Memory B cell (primary cell): ENCODE results near the gene TCF4.
A peak's percentile ranks its signal among the peaks of the same experiment; 100 is the strongest.

Experiments used
- ATAC-seq: fragments of 150-1000 bp; cut with Tn5 transposase; 2 replicates; pipeline ENCODE4 v1.10.0; 2021; ENCODE audit warnings: low read depth, mild to moderate bottlenecking, moderate library complexity
- DNase-seq, 2 donors: peaks; one replicate each; pipeline ENCODE4 v3.0.0; 2022; ENCODE audit warnings: low spot score in 2 of 2
- H3K27ac Mint-ChIP-seq: one replicate; pipeline ENCODE4 v1.8.0; 2022; ENCODE audit warnings: mild to moderate bottlenecking, moderate library complexity, mixed read lengths
- H3K27me3 Mint-ChIP-seq: one replicate; pipeline ENCODE4 v1.8.0; 2022; ENCODE audit warnings: mixed read lengths
- H3K36me3 Mint-ChIP-seq: one replicate; pipeline ENCODE4 v1.8.0; 2022; ENCODE audit warnings: mild to moderate bottlenecking, mixed read lengths
- H3K4me1 Mint-ChIP-seq: one replicate; pipeline ENCODE4 v1.8.0; 2022; ENCODE audit warnings: mixed read lengths
- H3K4me3 Mint-ChIP-seq: one replicate; pipeline ENCODE4 v1.8.0; 2022; ENCODE audit warnings: mild to moderate bottlenecking, moderate library complexity, mixed read lengths
- H3K9me3 Mint-ChIP-seq: one replicate; pipeline ENCODE4 v1.8.0; 2022; ENCODE audit warnings: mixed read lengths

The TCF4 gene

DNA sequence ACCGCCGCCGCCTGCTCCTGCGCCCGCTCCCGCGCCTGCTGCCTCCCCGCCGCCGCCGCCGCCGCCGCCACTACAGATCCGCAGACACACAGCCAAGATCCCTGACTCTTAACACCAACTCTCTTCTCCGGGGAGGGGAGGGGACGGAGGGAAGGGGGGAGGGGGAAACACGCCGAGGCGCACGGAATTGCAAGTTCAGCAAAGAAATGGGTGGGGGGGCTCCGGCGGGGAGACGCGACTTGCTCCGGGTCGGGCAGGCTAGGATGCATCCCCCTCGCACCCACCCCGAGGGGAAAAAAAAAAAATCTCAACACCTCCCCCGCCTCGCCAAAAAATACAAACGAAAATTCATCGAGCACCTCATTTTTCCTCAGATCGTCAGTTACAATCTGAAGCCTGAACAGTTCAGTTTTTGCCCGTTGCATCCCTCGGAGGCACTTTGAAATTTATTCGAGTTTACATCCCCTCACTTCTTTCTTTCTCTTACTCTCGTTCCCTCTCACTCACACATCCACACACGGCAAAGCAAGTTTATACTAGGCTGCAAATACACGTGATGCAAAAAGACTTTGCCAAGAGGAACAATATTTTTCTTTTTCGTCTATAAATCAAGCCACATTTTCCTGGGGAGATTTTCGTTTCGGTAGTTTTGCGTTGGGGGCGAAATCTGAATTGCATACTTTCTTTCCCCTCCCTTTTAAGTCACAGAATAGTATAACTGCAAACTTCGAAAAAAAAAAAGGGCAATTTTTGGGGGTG lies at the start of gene TCF4:
TCF4 (minus strand) TSS at position 82 of the 759 bp plus-strand sequence. CDS start 1,076 bp downstream, outside the sequence.
- Mint-ChIP-seq H3K4me1 (peaks cover 21% of the 10 kb centered on the region), H3K27ac (peak within 1 kb of the TSS; percentile 95), H3K36me3 (peaks cover 4% of the 10 kb centered on the region), H3K9me3 (no peaks in the 10 kb centered on the region), H3K27me3 (peaks cover 6% of the 10 kb centered on the region), H3K4me3 (peak within 1 kb of the TSS; percentile 93)
- peak; percentile 32 to 33 for DNase-seq
- peak; percentile 17 for ATAC-seq

DNA sequence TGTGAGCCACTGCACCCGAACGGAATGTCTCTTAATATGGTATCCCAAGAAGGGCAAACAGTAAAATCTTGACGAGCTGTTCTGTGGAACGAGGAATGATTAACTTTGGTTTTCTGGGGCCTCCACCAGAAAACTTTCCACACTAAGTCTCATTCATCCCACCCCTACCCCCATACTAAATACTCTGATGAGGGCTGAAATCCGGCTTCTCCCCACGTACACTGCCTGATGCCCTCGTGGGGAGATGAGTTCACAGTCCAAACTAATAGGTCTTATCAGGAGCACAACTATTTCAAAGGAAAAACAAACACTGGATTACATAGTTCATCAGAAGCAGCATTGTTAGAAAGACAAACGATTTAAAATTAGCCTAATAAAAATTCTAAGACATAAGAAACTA lies 49.2 kb upstream of the TCF4 start:
- no peak for ATAC-seq
- Mint-ChIP-seq H3K27ac (no peak overlapping the region), H3K27me3 (peaks cover 2% of the 10 kb centered on the region), H3K9me3 (peaks cover 12% of the 10 kb centered on the region), H3K4me3 (no peak overlapping the region), H3K36me3 (peaks cover 7% of the 10 kb centered on the region), H3K4me1 (no peaks in the 10 kb centered on the region)
- DNase-seq = no peak

DNA sequence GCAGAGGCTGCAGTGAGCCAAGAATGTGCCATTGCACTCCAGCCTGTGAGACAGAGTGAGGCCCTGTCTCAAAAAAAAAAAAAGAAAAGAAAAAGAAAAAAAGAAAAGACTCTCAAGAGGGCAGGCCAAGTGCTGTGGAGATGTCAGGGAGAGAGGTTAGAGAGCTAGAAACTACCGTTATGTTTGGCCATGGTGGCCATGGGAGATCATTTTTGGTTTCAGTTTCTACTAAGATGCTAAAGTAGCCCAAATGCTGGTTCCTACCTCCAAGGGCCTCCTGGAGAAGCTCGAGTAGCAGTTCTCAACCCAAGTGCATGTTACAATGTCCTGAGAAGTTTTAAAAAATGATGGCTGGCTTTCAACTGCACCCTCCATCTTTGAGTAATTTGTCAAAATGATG lies 47.4 kb upstream of the TCF4 start:
- H3K27me3 Mint-ChIP-seq = peaks cover 2% of the 10 kb centered on the region
- ATAC-seq (no peak), DNase-seq (no peak)
- no peak overlapping the region for H3K27ac Mint-ChIP-seq
- no peaks in the 10 kb centered on the region for H3K36me3 Mint-ChIP-seq
- H3K4me1 Mint-ChIP-seq = no peaks in the 10 kb centered on the region
- no peak overlapping the region for H3K4me3 Mint-ChIP-seq
- H3K9me3 Mint-ChIP-seq = no peaks in the 10 kb centered on the region

- no peaks in the 10 kb centered on the region for H3K9me3 Mint-ChIP-seq
These were observed 46.6 kb upstream of the TCF4 start for GRCh38 chr18:55634545-55634944.

DNA sequence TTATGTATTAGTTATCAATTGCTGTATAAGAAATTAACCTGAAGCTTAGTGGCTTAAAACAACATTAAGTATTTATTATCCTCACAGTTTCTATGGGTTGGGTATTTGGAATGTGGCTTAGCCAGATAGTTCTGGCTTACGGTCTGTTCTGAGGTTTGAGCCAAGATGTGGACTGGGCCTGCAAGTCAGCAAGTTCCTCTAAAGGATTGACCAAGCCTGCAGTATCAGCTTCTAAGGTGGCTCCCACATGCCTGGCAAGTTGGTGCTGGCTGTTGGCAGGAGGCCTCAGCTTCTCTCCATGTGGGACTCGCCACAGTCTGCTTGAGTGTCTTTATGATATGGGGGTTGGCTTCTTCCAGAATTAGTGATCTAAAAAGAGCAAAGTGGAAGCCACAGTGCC lies 45.0 kb upstream of the TCF4 start:
- ATAC-seq (no peak), DNase-seq (no peak)
- Mint-ChIP-seq H3K27me3 (peaks cover 2% of the 10 kb centered on the region), H3K4me3 (no peak overlapping the region), H3K27ac (no peak overlapping the region), H3K9me3 (no peaks in the 10 kb centered on the region), H3K36me3 (no peaks in the 10 kb centered on the region), H3K4me1 (no peaks in the 10 kb centered on the region)

More at GRCh38 chr18:55634545-55634944, 46.6 kb upstream of the TCF4 start:
- ATAC-seq = no peak
- no peak overlapping the region for H3K4me3 Mint-ChIP-seq
- no peaks in the 10 kb centered on the region for H3K36me3 Mint-ChIP-seq
- no peak overlapping the region for H3K27ac Mint-ChIP-seq
- H3K4me1 Mint-ChIP-seq = no peaks in the 10 kb centered on the region
- peaks cover 2% of the 10 kb centered on the region for H3K27me3 Mint-ChIP-seq
- no peak for DNase-seq

GRCh38 chr18:55629133-55629532 lies 41.1 kb upstream of the TCF4 start:
- H3K36me3 Mint-ChIP-seq = no peaks in the 10 kb centered on the region
- ATAC-seq = no peak
- H3K27me3 Mint-ChIP-seq = peaks cover 1% of the 10 kb centered on the region
- no peak for DNase-seq
- H3K27ac Mint-ChIP-seq = no peak overlapping the region
- no peaks in the 10 kb centered on the region for H3K9me3 Mint-ChIP-seq
- no peak overlapping the region for H3K4me3 Mint-ChIP-seq
- no peaks in the 10 kb centered on the region for H3K4me1 Mint-ChIP-seq

DNA sequence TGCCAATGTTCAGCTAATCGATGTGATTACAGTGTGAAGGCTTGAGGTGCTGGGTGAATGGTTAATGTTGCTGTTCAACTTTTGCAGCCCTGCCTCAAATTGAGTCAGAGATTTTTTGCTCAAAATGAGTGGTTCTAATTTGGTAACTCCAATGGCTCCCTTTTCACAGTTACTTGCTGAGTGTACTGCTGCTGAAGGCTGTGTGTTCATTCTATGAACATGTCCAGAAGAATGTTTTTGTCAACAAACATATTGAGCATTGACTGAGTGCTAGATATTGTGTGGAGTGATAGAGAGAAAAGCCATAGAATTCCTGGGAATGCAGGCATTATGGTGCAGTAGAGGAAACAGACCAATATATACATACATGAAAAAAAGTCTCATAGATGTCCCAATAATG lies 39.0 kb upstream of the TCF4 start:
- ATAC-seq = no peak

GRCh38 chr18:55625901-55626300 lies 37.9 kb upstream of the TCF4 start:
- H3K4me1 Mint-ChIP-seq = no peaks in the 10 kb centered on the region
- peaks cover 1% of the 10 kb centered on the region for H3K27me3 Mint-ChIP-seq
- no peaks in the 10 kb centered on the region for H3K9me3 Mint-ChIP-seq
- ATAC-seq (no peak), DNase-seq (no peak)
- H3K27ac Mint-ChIP-seq = no peak overlapping the region
- no peaks in the 10 kb centered on the region for H3K36me3 Mint-ChIP-seq
- no peak overlapping the region for H3K4me3 Mint-ChIP-seq

More for the DNA sequence above, 39.0 kb upstream of the TCF4 start:
- DNase-seq = no peak
- no peak overlapping the region for H3K27ac Mint-ChIP-seq
- H3K9me3 Mint-ChIP-seq = no peaks in the 10 kb centered on the region
- no peak overlapping the region for H3K4me3 Mint-ChIP-seq
- peaks cover 1% of the 10 kb centered on the region for H3K27me3 Mint-ChIP-seq
- no peaks in the 10 kb centered on the region for H3K4me1 Mint-ChIP-seq
- H3K36me3 Mint-ChIP-seq = no peaks in the 10 kb centered on the region

DNA sequence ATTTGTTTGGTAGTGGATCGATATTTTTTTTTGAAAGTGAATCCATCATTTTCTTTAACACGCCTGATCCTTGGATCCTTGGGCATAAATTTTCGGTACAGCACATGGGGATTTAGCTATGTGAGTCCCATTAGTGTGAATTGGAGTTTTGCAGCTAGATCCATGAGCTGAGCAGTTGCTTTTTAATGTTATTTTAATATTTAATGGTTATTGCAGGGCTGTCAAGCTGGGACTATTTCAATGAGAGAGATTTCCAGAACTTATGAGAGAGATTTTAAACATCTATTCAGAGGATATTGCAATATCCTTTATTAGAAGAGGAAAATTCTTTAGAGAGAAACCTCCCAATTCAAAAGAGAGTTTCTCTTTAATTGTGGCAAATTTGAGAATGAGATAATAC lies 35.6 kb upstream of the TCF4 start:
- ATAC-seq = no peak
- Mint-ChIP-seq H3K27me3 (peaks cover 1% of the 10 kb centered on the region), H3K4me1 (no peaks in the 10 kb centered on the region), H3K4me3 (no peak overlapping the region), H3K9me3 (no peaks in the 10 kb centered on the region), H3K36me3 (no peaks in the 10 kb centered on the region), H3K27ac (no peak overlapping the region)
- DNase-seq = no peak

DNA sequence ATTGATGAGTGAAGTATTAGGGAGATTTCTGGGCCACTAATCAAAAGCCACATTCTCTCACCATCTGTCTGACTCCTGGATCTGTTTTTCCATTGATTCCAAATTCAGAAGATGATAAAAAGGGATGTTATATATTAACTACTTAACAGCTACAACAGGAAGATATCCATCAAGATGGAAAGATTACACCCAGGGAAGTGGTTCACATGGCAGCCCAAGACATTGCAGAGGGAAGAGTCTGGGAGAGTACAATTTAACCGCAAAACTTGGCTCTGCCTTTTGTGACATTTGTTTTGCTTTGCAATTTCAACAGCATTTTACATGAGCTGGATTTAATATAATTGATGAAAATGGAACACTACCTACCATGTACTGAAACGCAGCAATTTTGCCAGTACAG lies 22.5 kb upstream of the TCF4 start:
- no peak for ATAC-seq
- Mint-ChIP-seq H3K9me3 (peaks cover 6% of the 10 kb centered on the region), H3K36me3 (no peaks in the 10 kb centered on the region), H3K4me3 (no peak overlapping the region), H3K27me3 (peaks cover 3% of the 10 kb centered on the region), H3K4me1 (peaks cover 10% of the 10 kb centered on the region), H3K27ac (no peak overlapping the region)
- DNase-seq = no peak

DNA sequence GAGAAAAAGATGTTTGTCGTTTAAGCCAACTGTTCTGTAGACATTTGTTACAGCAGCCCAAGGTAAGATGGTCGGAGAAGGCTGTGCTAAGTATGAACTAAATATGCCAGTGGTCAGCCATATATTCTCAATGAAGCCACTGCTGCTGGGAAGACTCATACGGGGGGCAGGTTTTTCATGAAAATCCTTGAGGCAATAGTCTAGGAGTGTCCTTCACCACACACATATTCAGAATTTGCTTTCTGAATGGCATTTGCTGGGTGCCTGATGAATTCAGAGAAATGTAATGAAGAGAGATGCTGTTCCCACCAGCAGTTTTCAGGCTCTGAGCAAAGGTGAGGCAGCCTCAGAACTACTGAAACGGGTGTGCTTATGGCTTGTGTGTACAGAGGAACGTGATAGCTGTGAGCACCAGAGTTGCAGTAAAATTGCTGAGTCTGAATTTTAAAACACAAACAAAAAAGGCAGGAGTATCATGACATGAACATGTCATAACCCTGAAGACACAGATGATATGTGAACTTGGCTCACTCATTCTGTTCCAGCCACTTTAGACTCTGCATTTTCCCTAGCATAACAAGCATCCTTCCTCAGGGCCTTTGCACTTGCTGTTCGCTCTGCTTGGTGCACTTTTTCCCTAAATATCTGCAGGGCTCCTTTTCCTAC lies 21.3 kb upstream of the TCF4 start:
- Mint-ChIP-seq H3K27ac (no peak overlapping the region), H3K9me3 (peaks cover 4% of the 10 kb centered on the region)

GRCh38 chr18:55608497-55608896 lies 20.5 kb upstream of the TCF4 start:
- ATAC-seq = no peak
- Mint-ChIP-seq H3K9me3 (peaks cover 4% of the 10 kb centered on the region), H3K36me3 (no peaks in the 10 kb centered on the region), H3K4me1 (peaks cover 18% of the 10 kb centered on the region), H3K4me3 (no peak overlapping the region), H3K27ac (no peak overlapping the region), H3K27me3 (peaks cover 7% of the 10 kb centered on the region)
- DNase-seq = no peak

More for the DNA sequence above, 21.3 kb upstream of the TCF4 start:
- no peak overlapping the region for H3K4me3 Mint-ChIP-seq
- DNase-seq (no peak), ATAC-seq (no peak)
- H3K36me3 Mint-ChIP-seq = no peaks in the 10 kb centered on the region
- H3K27me3 Mint-ChIP-seq = peaks cover 7% of the 10 kb centered on the region
- H3K4me1 Mint-ChIP-seq = peaks cover 18% of the 10 kb centered on the region

DNA sequence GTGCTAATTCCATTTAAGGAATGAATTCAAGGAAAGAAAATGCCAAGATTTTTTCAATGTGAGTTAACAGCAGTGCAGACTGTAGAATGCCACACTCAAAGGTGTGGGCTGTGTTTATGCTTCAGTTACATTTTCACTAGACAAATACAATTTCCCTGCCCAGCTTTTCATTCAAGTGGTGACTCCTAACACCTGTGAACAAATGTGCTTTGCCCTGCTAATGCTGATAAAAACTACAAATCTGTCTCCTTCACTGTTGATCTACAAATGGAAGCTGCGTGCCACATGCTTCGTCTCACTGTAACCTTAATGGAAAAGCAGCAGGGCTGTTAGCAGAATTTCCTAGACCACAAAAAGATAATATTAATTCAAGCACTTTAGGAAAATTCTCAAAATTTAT lies 19.8 kb upstream of the TCF4 start:
- Mint-ChIP-seq H3K27me3 (peaks cover 7% of the 10 kb centered on the region), H3K27ac (no peak overlapping the region), H3K4me3 (no peak overlapping the region), H3K4me1 (peaks cover 18% of the 10 kb centered on the region), H3K9me3 (no peaks in the 10 kb centered on the region), H3K36me3 (no peaks in the 10 kb centered on the region)
- no peak for ATAC-seq
- DNase-seq = no peak

DNA sequence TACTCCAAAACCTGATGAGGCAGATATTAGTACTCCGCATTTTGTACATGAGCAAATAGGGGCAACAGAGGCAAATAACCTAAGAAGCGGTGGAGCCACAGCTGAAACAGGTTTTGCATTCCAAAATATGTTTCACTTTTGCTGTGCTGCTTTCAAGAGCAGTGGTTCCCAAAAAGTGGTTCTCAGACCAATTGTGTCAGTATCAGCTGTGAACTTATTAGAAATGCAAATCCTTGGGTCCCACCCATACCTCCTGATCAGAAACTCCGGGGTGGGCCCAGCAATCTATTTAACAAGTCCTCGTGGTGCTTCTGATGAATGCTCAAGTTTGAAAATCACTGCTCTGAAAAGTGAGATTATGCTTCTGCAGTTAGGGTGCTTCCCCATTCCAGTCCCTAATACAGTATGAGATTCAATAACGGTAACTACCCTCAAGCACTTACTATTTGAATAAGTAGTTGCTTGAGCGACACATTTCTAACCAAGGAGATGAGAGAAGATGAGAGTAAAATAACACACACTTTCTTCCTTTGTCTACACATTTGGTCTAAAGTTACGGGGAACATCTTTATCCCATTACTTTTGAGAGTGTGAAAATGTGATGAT lies 17.8 kb upstream of the TCF4 start:
- Mint-ChIP-seq H3K36me3 (no peaks in the 10 kb centered on the region), H3K27me3 (peaks cover 7% of the 10 kb centered on the region), H3K4me1 (peaks cover 18% of the 10 kb centered on the region), H3K9me3 (no peaks in the 10 kb centered on the region), H3K4me3 (peak overlapping the region; percentile 61), H3K27ac (peak overlapping the region; percentile 51)
- ATAC-seq (peak; percentile 79), DNase-seq (peak in 1 of 2 donors; percentile 16)
